K562 (cell line): ENCODE measurements around the gene SCAPER. TPM values are rescaled to one million over a fixed set of nuclear protein-coding genes. Genes with fewer than 3 reads are reported as not detected.

Experiments
- ATAC-seq: fragments of 200-7000 bp; cut with Tn5 transposase; 3 replicates; pipeline ENCODE4 v1.9.1; 2020; ENCODE audit warnings: moderate library complexity
- BruUV-seq: library from RNA; stranded (reverse); fragments of 400-500 nt; replicated peaks from 2 replicates; lab custom pipeline; 2021; lab: Mats Ljungman, UMichigan
- CTCF ChIA-PET: fragments of 300-600 bp; formaldehyde crosslinking; extraction: SDS; loops from one replicate; lab custom pipeline; 2021; ENCODE audit warnings: low intra/inter-chr PET ratio; lab: Yijun Ruan, JAX
- POLR2A ChIA-PET: fragments of 300-600, 350-650 bp; sonication (Branson Sonifier 250); formaldehyde crosslinking; extraction: SDS; loops from one replicate; lab custom pipeline; 2021; ENCODE audit warnings: antibody characterized with exemption, inconsistent platforms; lab: Yijun Ruan, JAX
- DNase-seq, 4 experiments: peaks; one replicate each; pipeline versions ENCODE4 v3.0.0 to v3.0.0-alpha.2; 2011 to 2018; ENCODE audit warnings: low spot score in 3 of 4, mixed read lengths in 3 of 4; ENCODE audit errors: extremely low read depth in 1 of 4
- FAIRE-seq: peaks from 2 replicates; lab custom pipeline; 2011; peaks lifted over from hg19 to GRCh38; lab: Jason Lieb, UNC
- H2AFZ ChIP-seq: 2 replicates; pipeline ENCODE4 v1.6.0; 2011; ENCODE audit warnings: low read depth, low read length, control low read depth, inconsistent platforms
- H3K27ac ChIP-seq: fragments of 200-600 bp; 3 replicates; pipeline ENCODE4 v1.8.0; 2011; ENCODE audit warnings: low read depth, mild to moderate bottlenecking, control low read depth, inconsistent platforms, low read length, moderate library complexity, mixed read lengths; ENCODE audit errors: extremely low read depth
- H3K27me3 ChIP-seq, 2 experiments: fragments of 300-600 bp in 1 of 2; 2 replicates in 1 of 2; 3 replicates in 1 of 2; pipeline versions ENCODE4 v1.6.0 to v1.8.0; 2011; ENCODE audit warnings: inconsistent platforms in 2 of 2, low read length in 2 of 2, mild to moderate bottlenecking in 1 of 2, mixed read lengths in 1 of 2, moderate library complexity in 1 of 2; ENCODE audit not compliant: control insufficient read depth in 2 of 2, insufficient read depth in 2 of 2
- H3K36me3 ChIP-seq: fragments of 300-600 bp; 3 replicates; pipeline ENCODE4 v1.8.0; 2011; ENCODE audit warnings: mild to moderate bottlenecking, low read length, inconsistent platforms; ENCODE audit not compliant: control insufficient read depth, insufficient read depth
- H3K4me1 ChIP-seq, 2 experiments: fragments of 200-600 bp in 1 of 2; replicated peaks in 1 of 2; 2 replicates in 1 of 2; 3 replicates in 1 of 2; pipeline versions ENCODE4 v1.5.1 to v1.8.0; 2011; ENCODE audit warnings: inconsistent platforms in 2 of 2, low read length in 2 of 2, mild to moderate bottlenecking in 1 of 2, mixed read lengths in 1 of 2, moderate library complexity in 1 of 2; ENCODE audit not compliant: control insufficient read depth in 2 of 2, insufficient read depth in 2 of 2
- H3K4me2 ChIP-seq: 2 replicates; pipeline ENCODE4 v1.6.1; 2011; ENCODE audit warnings: low read length, control low read depth, inconsistent platforms, mixed read lengths; ENCODE audit not compliant: insufficient read depth
- H3K4me3 ChIP-seq: fragments of 200-600 bp; sonication (generic), shearing (Covaris generic); 2 replicates; pipeline ENCODE4 v1.5.1; 2016; ENCODE audit warnings: control low read depth, inconsistent platforms
- H3K79me2 ChIP-seq: fragments of 200-600 bp; 3 replicates; pipeline ENCODE4 v1.8.0; 2011; ENCODE audit warnings: low read length, inconsistent platforms; ENCODE audit not compliant: control insufficient read depth, insufficient read depth
- H3K9ac ChIP-seq, 2 experiments: 2 replicates each; pipeline versions ENCODE4 v1.6.0 to v1.6.1; 2011; ENCODE audit warnings: low read depth in 2 of 2, low read length in 2 of 2, control low read depth in 1 of 2, inconsistent platforms in 1 of 2, mild to moderate bottlenecking in 1 of 2, mixed read lengths in 1 of 2; ENCODE audit not compliant: insufficient read depth in 1 of 2
- H3K9me1 ChIP-seq: one replicate; pipeline ENCODE4 v1.6.0; 2011; ENCODE audit warnings: inconsistent platforms, mild to moderate bottlenecking, low read length, moderate library complexity; ENCODE audit not compliant: control insufficient read depth, insufficient read depth
- H3K9me3 ChIP-seq: replicated peaks from 2 replicates; pipeline ENCODE4 v1.5.1; 2011; ENCODE audit warnings: low read depth, low read length, inconsistent platforms; ENCODE audit not compliant: control insufficient read depth, insufficient read depth
- H4K20me1 ChIP-seq: replicated peaks from 2 replicates; pipeline ENCODE4 v1.6.1; 2011; ENCODE audit warnings: low read length, inconsistent platforms, mixed read lengths; ENCODE audit not compliant: control insufficient read depth, insufficient read depth
- BCOR ChIP-seq: fragments of 450-650 bp; IDR thresholded peaks from 2 replicates; pipeline ENCODE4 v1.6.1; 2016
- DIDO1 ChIP-seq: fragments of 450-650 bp; IDR thresholded peaks from 2 replicates; pipeline ENCODE4 v1.6.1; 2016; ENCODE audit warnings: low read depth, missing biosample characterization, missing genetic modification characterization
- ETV6 ChIP-seq, 3 experiments: fragments of 150-350 bp in 1 of 3; sonication (generic) in 1 of 3; formaldehyde crosslinking in 1 of 3; IDR thresholded peaks; 2 replicates each; pipeline versions ENCODE4 v1.6.1 to v1.8.0; 2014 to 2022; ENCODE audit warnings: borderline replicate concordance in 2 of 3, low read depth in 2 of 3, antibody characterized with exemption in 1 of 3, low read length in 1 of 3, mild to moderate bottlenecking in 1 of 3, missing genetic modification reagents in 1 of 3
- HDAC8 ChIP-seq: fragments of 450-650 bp; IDR thresholded peaks from 2 replicates; pipeline ENCODE4 v1.6.1; 2016; ENCODE audit warnings: mild to moderate bottlenecking, missing genetic modification characterization, moderate library complexity, missing compliant biosample characterization
- HMG20A ChIP-seq: fragments of 450-650 bp; formaldehyde crosslinking; conservative IDR thresholded peaks from 2 replicates; pipeline ENCODE4 v1.4.0; 2020; ENCODE audit warnings: mild to moderate bottlenecking, mixed read lengths
- HNRNPK ChIP-seq: fragments of 200-400 bp; formaldehyde crosslinking; IDR thresholded peaks from one replicate; pipeline ENCODE4 v1.6.1; 2018; ENCODE audit warnings: mild to moderate bottlenecking, low read depth, low read length; ENCODE audit not compliant: poor library complexity, severe bottlenecking
- PRPF4 ChIP-seq: fragments of 200-400 bp; formaldehyde crosslinking; IDR thresholded peaks from one replicate; pipeline ENCODE4 v1.6.1; 2017; ENCODE audit warnings: low read length, low read depth, mild to moderate bottlenecking; ENCODE audit not compliant: insufficient read depth, poor library complexity, severe bottlenecking
- PYGO2 ChIP-seq: fragments of 450-650 bp; IDR thresholded peaks from 2 replicates; pipeline ENCODE4 v1.6.1; 2016; ENCODE audit warnings: mild to moderate bottlenecking, missing genetic modification characterization, moderate library complexity, missing compliant biosample characterization
- TSC22D4 ChIP-seq: fragments of 450-650 bp; IDR thresholded peaks from 2 replicates; pipeline ENCODE4 v1.6.1; 2016; ENCODE audit warnings: missing genetic modification characterization, missing biosample characterization, control low read depth
- WGBS: fragments of 100-300 bp; shearing (Covaris generic); methylation state at CpG from one replicate; pipeline ENCODE4 v1.1.6; 2016; ENCODE audit warnings: low coverage, mixed read lengths; ENCODE audit not compliant: insufficient coverage; ENCODE audit errors: missing lambda C conversion rate; 5-methylcytosine and 5-hydroxymethylcytosine counted together
- in situ Hi-C: fragments of 300-500 bp; cut with MboI; formaldehyde crosslinking; loops from 4 replicates; pipeline ENCODE4 v1.15.0; 2018; ENCODE audit warnings: inconsistent platforms, mixed read lengths
- intact Hi-C: fragments of 100-400 bp; cut with micrococcal nuclease; formaldehyde crosslinking; loops from 2 replicates; pipeline ENCODE4 v1.14.2; 2022
- polyA plus RNA-seq, 8 experiments: library from polyadenylated mRNA; depleted of rRNA in 4 of 8; stranded (reverse) in 5 of 8; unstranded in 3 of 8; fragments of >200 nt; fragmentation: Nextera tagmentation in 2 of 8; fragmentation: Illumina TruSeq in 1 of 8; extraction: Ambion mirVana in 2 of 8; extraction: Trizol in 1 of 8; gene quantifications; 2 replicates each; pipeline versions ENCODE4 v1.2.1 to v1.2.3, GENCODE V29; 2011 to 2014; ENCODE audit warnings: inconsistent platforms in 1 of 8, missing spikeins in 1 of 8
- total RNA-seq, 7 experiments: library from RNA; depleted of rRNA in 6 of 7; stranded (reverse); fragments of >200 nt in 6 of 7; fragmentation: Illumina TruSeq in 2 of 7; extraction: Trizol in 2 of 7; gene quantifications; 2 replicates each; pipeline versions ENCODE4 v1.2.1 to v1.2.3, GENCODE V29; 2011 to 2021; ENCODE audit warnings: low replicate concordance in 1 of 7
- TF ChIP-seq, protein P1 (sequence below): IDR thresholded peaks from 2 replicates; pipeline ENCODE4 v1.6.1; 2011; ENCODE audit warnings: borderline replicate concordance, low read depth, mild to moderate bottlenecking, moderate library complexity, low read length; ENCODE audit not compliant: insufficient read depth, poor library complexity, severe bottlenecking
- TF ChIP-seq, protein P2 (sequence below): fragments of 150-350 bp; conservative IDR thresholded peaks from 2 replicates; pipeline ENCODE4 v1.6.1; 2014; ENCODE audit warnings: low read length
- TF ChIP-seq, protein P3 (sequence below): fragments of 250-450 bp; sonication (Bioruptor Pico); IDR thresholded peaks from 2 replicates; pipeline ENCODE4 v1.8.0; 2022; ENCODE audit warnings: moderate library complexity, mild to moderate bottlenecking, inconsistent platforms

SCAPER gene
- total and polyA plus RNA-seq, 9 of the 15 experiments (the other 6 are each of a cell fraction or from before 2014, with no cell fraction given) = 1.3 to 5.7 (median 3.2) TPM

DNA sequence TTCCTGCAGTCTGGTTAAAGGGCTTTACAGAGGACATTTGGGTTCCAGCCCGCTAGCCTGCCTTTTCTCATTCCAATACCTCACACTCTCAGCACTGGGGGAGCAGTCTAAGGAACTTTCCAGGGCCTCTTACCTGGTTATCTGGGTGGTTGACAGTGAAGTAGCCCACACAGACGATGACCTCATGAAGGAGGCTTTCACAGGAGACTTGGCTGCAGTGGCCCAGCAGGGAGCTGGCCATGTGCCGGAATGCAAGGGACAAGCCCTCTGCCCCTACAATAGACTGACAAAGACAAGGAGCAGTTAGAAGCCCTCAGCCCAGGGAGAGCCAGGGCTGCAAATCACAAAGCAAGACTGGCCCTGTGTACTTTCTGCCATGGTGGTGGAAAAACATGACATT, 529.1 kb downstream of the SCAPER start (continued):
- no peak for TF ChIP-seq HNRNPK
- TF ChIP-seq DIDO1 (tag) = no peak
- TF ChIP-seq TSC22D4 (tag) = no peak
- no peak for TF ChIP-seq BCOR
- TF ChIP-seq PRPF4 = no peak
- TF ChIP-seq HMG20A (CRISPR knock-in tag) = no peak
- TF ChIP-seq, protein P1, sequence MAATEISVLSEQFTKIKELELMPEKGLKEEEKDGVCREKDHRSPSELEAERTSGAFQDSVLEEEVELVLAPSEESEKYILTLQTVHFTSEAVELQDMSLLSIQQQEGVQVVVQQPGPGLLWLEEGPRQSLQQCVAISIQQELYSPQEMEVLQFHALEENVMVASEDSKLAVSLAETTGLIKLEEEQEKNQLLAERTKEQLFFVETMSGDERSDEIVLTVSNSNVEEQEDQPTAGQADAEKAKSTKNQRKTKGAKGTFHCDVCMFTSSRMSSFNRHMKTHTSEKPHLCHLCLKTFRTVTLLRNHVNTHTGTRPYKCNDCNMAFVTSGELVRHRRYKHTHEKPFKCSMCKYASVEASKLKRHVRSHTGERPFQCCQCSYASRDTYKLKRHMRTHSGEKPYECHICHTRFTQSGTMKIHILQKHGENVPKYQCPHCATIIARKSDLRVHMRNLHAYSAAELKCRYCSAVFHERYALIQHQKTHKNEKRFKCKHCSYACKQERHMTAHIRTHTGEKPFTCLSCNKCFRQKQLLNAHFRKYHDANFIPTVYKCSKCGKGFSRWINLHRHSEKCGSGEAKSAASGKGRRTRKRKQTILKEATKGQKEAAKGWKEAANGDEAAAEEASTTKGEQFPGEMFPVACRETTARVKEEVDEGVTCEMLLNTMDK = no peak

GRCh38 chr15:76368122-76368621, 537.0 kb downstream of the SCAPER start:
- no peaks in the 10 kb centered on the region for H3K36me3 ChIP-seq
- no peak overlapping the region for H3K4me2 ChIP-seq
- ATAC-seq (no peak), FAIRE-seq (no peak), DNase-seq (no peak)
- ChIA-PET POLR2A (interaction anchor here (0.6 kb wide), 1 partner anchor 15 kb away, joined by 3 read pairs; no protein-coding TSS in a partner anchor), CTCF (interaction anchor here (0.7 kb wide), 1 partner anchor 220 kb away, joined by 3 read pairs; no protein-coding TSS in a partner anchor)
- no peaks in the 10 kb centered on the region for H3K4me1 ChIP-seq
- H3K27me3 ChIP-seq = peaks cover 17 to 21% of the 10 kb centered on the region in 2 experiments
- H2AFZ ChIP-seq = no peak overlapping the region
- in situ Hi-C loops = no loop called here
- intact Hi-C loops = no loop called here
- WGBS = 2% methylated on average over 11 of the region's 11 CpGs
- no peak overlapping the region for H3K4me3 ChIP-seq
- no peak overlapping the region for H3K9ac ChIP-seq
- no peak overlapping the region for H3K27ac ChIP-seq
- no TSS peak for BruUV-seq
- H3K9me3 ChIP-seq = no peaks in the 10 kb centered on the region
- no peaks in the 10 kb centered on the region for H4K20me1 ChIP-seq
- H3K79me2 ChIP-seq = no peaks in the 10 kb centered on the region
- peaks cover 2% of the 10 kb centered on the region for H3K9me1 ChIP-seq
- TF ChIP-seq HDAC8 (no peak), ETV6 (IDR thresholded peaks at IDR 0.05; ENCODE audit: borderline replicate concordance in 1 of 2, low read depth in 2 of 2, low read length in 1 of 2) (no peak), ETV6 (CRISPR knock-in tag; IDR thresholded peaks at IDR 0.05; ENCODE audit: borderline replicate concordance) (no peak), PYGO2 (no peak)
- TF ChIP-seq, protein P2, sequence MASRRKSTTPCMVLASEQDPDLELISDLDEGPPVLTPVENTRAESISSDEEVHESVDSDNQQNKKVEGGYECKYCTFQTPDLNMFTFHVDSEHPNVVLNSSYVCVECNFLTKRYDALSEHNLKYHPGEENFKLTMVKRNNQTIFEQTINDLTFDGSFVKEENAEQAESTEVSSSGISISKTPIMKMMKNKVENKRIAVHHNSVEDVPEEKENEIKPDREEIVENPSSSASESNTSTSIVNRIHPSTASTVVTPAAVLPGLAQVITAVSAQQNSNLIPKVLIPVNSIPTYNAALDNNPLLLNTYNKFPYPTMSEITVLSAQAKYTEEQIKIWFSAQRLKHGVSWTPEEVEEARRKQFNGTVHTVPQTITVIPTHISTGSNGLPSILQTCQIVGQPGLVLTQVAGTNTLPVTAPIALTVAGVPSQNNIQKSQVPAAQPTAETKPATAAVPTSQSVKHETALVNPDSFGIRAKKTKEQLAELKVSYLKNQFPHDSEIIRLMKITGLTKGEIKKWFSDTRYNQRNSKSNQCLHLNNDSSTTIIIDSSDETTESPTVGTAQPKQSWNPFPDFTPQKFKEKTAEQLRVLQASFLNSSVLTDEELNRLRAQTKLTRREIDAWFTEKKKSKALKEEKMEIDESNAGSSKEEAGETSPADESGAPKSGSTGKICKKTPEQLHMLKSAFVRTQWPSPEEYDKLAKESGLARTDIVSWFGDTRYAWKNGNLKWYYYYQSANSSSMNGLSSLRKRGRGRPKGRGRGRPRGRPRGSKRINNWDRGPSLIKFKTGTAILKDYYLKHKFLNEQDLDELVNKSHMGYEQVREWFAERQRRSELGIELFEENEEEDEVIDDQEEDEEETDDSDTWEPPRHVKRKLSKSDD = no peak
- TF ChIP-seq, protein P3, sequence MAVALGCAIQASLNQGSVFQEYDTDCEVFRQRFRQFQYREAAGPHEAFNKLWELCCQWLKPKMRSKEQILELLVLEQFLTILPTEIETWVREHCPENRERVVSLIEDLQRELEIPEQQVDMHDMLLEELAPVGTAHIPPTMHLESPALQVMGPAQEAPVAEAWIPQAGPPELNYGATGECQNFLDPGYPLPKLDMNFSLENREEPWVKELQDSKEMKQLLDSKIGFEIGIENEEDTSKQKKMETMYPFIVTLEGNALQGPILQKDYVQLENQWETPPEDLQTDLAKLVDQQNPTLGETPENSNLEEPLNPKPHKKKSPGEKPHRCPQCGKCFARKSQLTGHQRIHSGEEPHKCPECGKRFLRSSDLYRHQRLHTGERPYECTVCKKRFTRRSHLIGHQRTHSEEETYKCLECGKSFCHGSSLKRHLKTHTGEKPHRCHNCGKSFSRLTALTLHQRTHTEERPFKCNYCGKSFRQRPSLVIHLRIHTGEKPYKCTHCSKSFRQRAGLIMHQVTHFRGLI (CRISPR knock-in tag) = no peak
